Breast epithelium (tissue), 3 donors: ENCODE measurements around the gene C2CD4D.

ENCODE experiments used
- POLR2A ChIP-seq: fragments of 450-650 bp; IDR thresholded peaks from one replicate; pipeline ENCODE4 v1.6.1; 2016; ENCODE audit warnings: antibody characterized with exemption, mild to moderate bottlenecking, moderate library complexity
- POLR2AphosphoS5 ChIP-seq, 3 donors: sonication (generic); formaldehyde crosslinking; IDR thresholded peaks; one replicate each; pipeline ENCODE4 v1.6.1; 2017; ENCODE audit warnings: antibody characterized with exemption in 3 of 3
- TF ChIP-seq, protein P1 (sequence below), 3 donors: fragments of 450-650 bp; IDR thresholded peaks; one replicate each; pipeline ENCODE4 v1.5.1; 2016 to 2017; ENCODE audit warnings: antibody characterized with exemption in 3 of 3, mild to moderate bottlenecking in 3 of 3, moderate library complexity in 3 of 3

DNA sequence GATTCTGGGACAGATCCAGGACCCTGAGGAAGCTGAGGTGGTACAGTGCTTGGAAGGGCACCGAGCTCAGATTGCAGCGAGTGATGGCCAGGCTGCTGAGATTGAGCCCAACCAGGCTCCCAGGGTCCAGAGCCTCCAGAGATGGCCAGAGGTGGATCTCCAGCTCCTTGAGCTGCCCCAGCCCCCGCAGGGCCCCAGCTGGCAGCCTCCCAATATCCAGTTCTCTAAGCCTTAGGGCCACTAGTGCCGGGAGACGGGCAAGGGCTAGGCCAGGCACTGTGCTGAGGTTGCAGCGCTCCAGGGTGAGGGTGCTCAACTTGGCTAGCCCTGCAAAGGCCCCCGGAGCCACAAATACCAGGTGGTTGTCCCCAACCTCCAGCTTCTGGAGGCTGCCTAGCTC is 37.8 kb downstream of the C2CD4D start:
- TF ChIP-seq, protein P1, sequence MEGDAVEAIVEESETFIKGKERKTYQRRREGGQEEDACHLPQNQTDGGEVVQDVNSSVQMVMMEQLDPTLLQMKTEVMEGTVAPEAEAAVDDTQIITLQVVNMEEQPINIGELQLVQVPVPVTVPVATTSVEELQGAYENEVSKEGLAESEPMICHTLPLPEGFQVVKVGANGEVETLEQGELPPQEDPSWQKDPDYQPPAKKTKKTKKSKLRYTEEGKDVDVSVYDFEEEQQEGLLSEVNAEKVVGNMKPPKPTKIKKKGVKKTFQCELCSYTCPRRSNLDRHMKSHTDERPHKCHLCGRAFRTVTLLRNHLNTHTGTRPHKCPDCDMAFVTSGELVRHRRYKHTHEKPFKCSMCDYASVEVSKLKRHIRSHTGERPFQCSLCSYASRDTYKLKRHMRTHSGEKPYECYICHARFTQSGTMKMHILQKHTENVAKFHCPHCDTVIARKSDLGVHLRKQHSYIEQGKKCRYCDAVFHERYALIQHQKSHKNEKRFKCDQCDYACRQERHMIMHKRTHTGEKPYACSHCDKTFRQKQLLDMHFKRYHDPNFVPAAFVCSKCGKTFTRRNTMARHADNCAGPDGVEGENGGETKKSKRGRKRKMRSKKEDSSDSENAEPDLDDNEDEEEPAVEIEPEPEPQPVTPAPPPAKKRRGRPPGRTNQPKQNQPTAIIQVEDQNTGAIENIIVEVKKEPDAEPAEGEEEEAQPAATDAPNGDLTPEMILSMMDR (IDR thresholded peaks at IDR 0.05) = no peak
- no peak for TF ChIP-seq POLR2A
- no peak for TF ChIP-seq POLR2AphosphoS5 (IDR thresholded peaks at IDR 0.05)
